NT2/D1 (cell line): ENCODE data around the gene TGM2.

ENCODE experiments used
- SUZ12 ChIP-seq: IDR thresholded peaks from 2 replicates; pipeline ENCODE4 v1.6.1; 2011; ENCODE audit not compliant: insufficient read length, insufficient read depth; ENCODE audit errors: extremely low read depth
- YY1 ChIP-seq: IDR thresholded peaks from 2 replicates; pipeline ENCODE4 v1.6.1; 2011; ENCODE audit not compliant: insufficient read length, insufficient read depth
- ZNF274 ChIP-seq: IDR thresholded peaks from 2 replicates; pipeline ENCODE4 v1.6.1; 2011; ENCODE audit warnings: mild to moderate bottlenecking, low read depth, low read length

DNA sequence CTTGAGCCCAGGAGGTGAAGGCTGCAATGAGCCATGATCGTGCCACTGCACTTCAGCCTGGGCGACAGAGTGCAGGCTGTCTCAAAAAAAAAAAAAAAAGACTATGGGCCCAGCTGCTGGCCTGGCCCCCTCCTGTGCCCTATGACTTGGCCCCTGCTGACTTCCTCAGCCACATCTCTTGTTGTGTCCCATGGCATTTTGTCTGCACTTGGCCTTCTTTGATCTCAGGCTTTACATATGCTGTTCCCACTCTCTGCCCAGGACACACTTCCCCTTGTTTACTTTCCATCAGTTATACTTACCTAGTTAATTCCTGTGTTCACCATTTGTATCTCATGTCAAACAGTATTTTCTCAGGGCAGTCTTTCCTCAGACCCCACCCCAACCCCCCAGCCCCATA lies 87.0 kb downstream of the TGM2 start:
- no peak for TF ChIP-seq YY1
- TF ChIP-seq ZNF274, result no peak
- TF ChIP-seq SUZ12, result no peak
